Keratinocyte (primary cell): ENCODE data around the gene ZNF688. TPM values are rescaled to one million over a fixed set of nuclear protein-coding genes. Genes with fewer than 3 reads are reported as not detected.

ENCODE experiments used
- DNase-seq: peaks from one replicate; pipeline ENCODE4 v3.0.0-alpha.2; 2011; ENCODE audit warnings: low read depth, missing footprints, low spot score
- FAIRE-seq: peaks from 2 replicates; lab custom pipeline; 2011; peaks lifted over from hg19 to GRCh38; lab: Jason Lieb, UNC
- H2AFZ ChIP-seq: 2 replicates; pipeline ENCODE4 v1.6.0; 2012; ENCODE audit warnings: low read length, control low read depth, inconsistent platforms; ENCODE audit not compliant: control insufficient read depth
- H3K27ac ChIP-seq: 2 replicates; pipeline ENCODE4 v1.5.1; 2011; ENCODE audit warnings: low read length; ENCODE audit not compliant: control insufficient read depth, insufficient read depth
- H3K27me3 ChIP-seq: 3 replicates; pipeline ENCODE4 v1.6.0; 2011; ENCODE audit warnings: low read length; ENCODE audit not compliant: control insufficient read depth, insufficient read depth; ENCODE audit errors: extremely low read depth
- H3K36me3 ChIP-seq, 2 experiments: 2 replicates in 1 of 2; 3 replicates in 1 of 2; pipeline ENCODE4 v1.5.1; 2011; ENCODE audit warnings: low read length in 2 of 2, mild to moderate bottlenecking in 1 of 2; ENCODE audit not compliant: control insufficient read depth in 2 of 2, insufficient read depth in 2 of 2; ENCODE audit errors: extremely low read depth in 1 of 2
- H3K4me1 ChIP-seq: 3 replicates; pipeline ENCODE4 v1.5.1; 2011; ENCODE audit warnings: low read length; ENCODE audit not compliant: control insufficient read depth, insufficient read depth; ENCODE audit errors: extremely low read depth
- H3K4me2 ChIP-seq: 3 replicates; pipeline ENCODE4 v1.6.0; 2011; ENCODE audit warnings: low read depth, low read length; ENCODE audit not compliant: control insufficient read depth, insufficient read depth; ENCODE audit errors: extremely low read depth
- H3K4me3 ChIP-seq, 3 experiments: fragments of 200-600 bp in 1 of 3; sonication (generic) in 1 of 3; 2 replicates in 2 of 3; 3 replicates in 1 of 3; pipeline ENCODE4 v1.5.1; 2011 to 2016; ENCODE audit warnings: low read length in 3 of 3, mild to moderate bottlenecking in 3 of 3, control low read depth in 2 of 3, inconsistent platforms in 1 of 3, low read depth in 1 of 3, mixed read lengths in 1 of 3, mixed run types in 1 of 3, moderate library complexity in 1 of 3; ENCODE audit not compliant: control insufficient read depth in 2 of 3, insufficient read depth in 2 of 3; ENCODE audit errors: extremely low read depth in 1 of 3
- H3K79me2 ChIP-seq: 2 replicates; pipeline ENCODE4 v1.6.0; 2012; ENCODE audit warnings: low read length; ENCODE audit not compliant: control insufficient read depth, insufficient read depth
- H3K9ac ChIP-seq: 3 replicates; pipeline ENCODE4 v1.6.0; 2011; ENCODE audit warnings: low read length; ENCODE audit not compliant: control insufficient read depth, insufficient read depth; ENCODE audit errors: extremely low read depth
- H3K9me1 ChIP-seq: 3 replicates; pipeline ENCODE4 v1.6.0; 2011; ENCODE audit warnings: low read length; ENCODE audit not compliant: control insufficient read depth, insufficient read depth; ENCODE audit errors: extremely low read depth
- H3K9me3 ChIP-seq: 2 replicates; pipeline ENCODE4 v1.5.1; 2012; ENCODE audit warnings: low read depth, low read length; ENCODE audit not compliant: control insufficient read depth
- H4K20me1 ChIP-seq: 3 replicates; pipeline ENCODE4 v1.6.0; 2011; ENCODE audit warnings: low read length; ENCODE audit not compliant: control insufficient read depth, insufficient read depth; ENCODE audit errors: extremely low read depth
- CTCF ChIP-seq, 3 experiments: IDR thresholded peaks in 1 of 3; conservative IDR thresholded peaks in 1 of 3; optimal IDR thresholded peaks in 1 of 3; 2 replicates in 2 of 3; 3 replicates in 1 of 3; pipeline versions ENCODE3 to v1.5.1; 2011; ENCODE audit warnings: low read length in 3 of 3, mild to moderate bottlenecking in 3 of 3, moderate library complexity in 2 of 3, control low read depth in 1 of 3, inconsistent platforms in 1 of 3; ENCODE audit not compliant: insufficient read depth in 2 of 3; ENCODE audit errors: extremely low read depth in 1 of 3
- EZH2 ChIP-seq: IDR thresholded peaks from one replicate; pipeline ENCODE4 v1.6.1; 2012; ENCODE audit warnings: inconsistent platforms, mild to moderate bottlenecking, low read length, moderate library complexity
- dilution Hi-C: fragments of 300-500 bp; cut with MboI; formaldehyde crosslinking; loops from one replicate; pipeline ENCODE4 v1.7.0; 2020; ENCODE audit warnings: low sequenced_read_pairs; ENCODE audit not compliant: extremely low pct_ligation_motif_present
- polyA plus RNA-seq, 5 experiments: library from polyadenylated mRNA; depleted of rRNA in 3 of 5; stranded (reverse) in 3 of 5; stranded (forward) in 1 of 5; unstranded in 1 of 5; fragments of >200 nt; gene quantifications; 1 replicate in 1 of 5; 2 replicates in 3 of 5; 3 replicates in 1 of 5; pipeline versions ENCODE4 v1.2.1 to v1.2.3, GENCODE V29; 2011 to 2012; ENCODE audit warnings: missing spikeins in 2 of 5, low read depth in 1 of 5, low replicate concordance in 1 of 5

The ZNF688 gene
- polyA plus RNA-seq, 1 donor (not counting 4 experiments of a cell fraction or from before 2014, with no cell fraction given): 4.9 TPM

DNA sequence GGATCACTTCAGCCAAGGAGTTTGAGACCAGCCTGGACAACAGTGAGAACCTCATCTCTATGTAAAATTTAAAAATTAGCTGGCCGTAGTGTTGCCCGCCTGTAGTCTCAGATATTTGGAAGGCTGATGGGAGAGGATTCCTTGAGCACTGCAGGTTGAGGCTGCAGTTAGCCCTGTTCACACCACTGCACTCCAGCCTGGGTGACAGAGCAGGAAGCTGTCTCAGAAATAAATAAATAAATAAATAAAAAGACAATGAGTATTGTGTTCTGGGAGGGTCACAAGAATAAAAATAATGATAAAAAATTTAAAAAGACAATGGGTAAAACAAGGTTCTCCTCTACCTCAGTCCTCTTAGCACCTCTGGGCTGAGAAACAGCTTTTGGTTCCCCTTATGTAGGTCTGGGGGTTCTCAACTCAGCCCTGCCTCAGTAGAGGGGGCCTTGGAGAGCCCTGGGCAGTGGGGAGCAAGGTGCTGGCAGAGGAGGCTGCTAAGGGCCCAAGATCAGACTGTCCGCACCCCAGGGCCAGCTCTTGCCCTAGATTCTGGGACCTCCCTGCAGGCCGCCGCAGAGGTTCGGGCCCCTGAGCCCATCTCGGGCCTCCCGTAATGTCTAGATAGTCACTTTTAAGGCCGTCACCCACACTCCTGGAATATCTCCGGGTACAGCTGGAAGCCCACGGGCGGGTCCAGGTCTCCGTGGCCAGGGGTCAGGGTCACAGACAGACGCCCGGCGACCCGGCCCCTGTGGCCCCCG, 16.8 kb downstream of the ZNF688 start:
- dilution Hi-C loops: no loop called here
- no peak for FAIRE-seq
- Histone ChIP-seq H2AFZ (no peak overlapping the region), H4K20me1 (no peaks in the 10 kb centered on the region), H3K9ac (no peak overlapping the region), H3K4me1 (peaks cover 5% of the 10 kb centered on the region), H3K9me1 (no peaks in the 10 kb centered on the region), H3K4me2 (no peak overlapping the region), H3K79me2 (peaks cover 18% of the 10 kb centered on the region), H3K4me3 (no peak overlapping the region), H3K27ac (no peak overlapping the region), H3K36me3 (peaks cover 0 to 8% of the 10 kb centered on the region in 2 experiments), H3K9me3 (no peaks in the 10 kb centered on the region), H3K27me3 (no peaks in the 10 kb centered on the region)
- TF ChIP-seq CTCF (optimal IDR thresholded peaks at IDR 0.05 in 1 of 3, IDR thresholded peaks at IDR 0.05 in 1 of 3, conservative IDR thresholded peaks at IDR 0.05 in 1 of 3; ENCODE audit: extremely low read depth in 1 of 3, insufficient read depth in 2 of 3, low read length in 3 of 3) (no peak), EZH2 (no peak)
- no peak for DNase-seq

GRCh38 chr16:30553393-30553899, 18.1 kb downstream of the ZNF688 start:
- dilution Hi-C loops: no loop called here
- no peaks in the 10 kb centered on the region for H3K27me3 ChIP-seq
- no peak overlapping the region for H3K4me3 ChIP-seq
- H3K79me2 ChIP-seq: peaks cover 18% of the 10 kb centered on the region
- H3K36me3 ChIP-seq: peaks cover 0 to 8% of the 10 kb centered on the region in 2 experiments
- no peak overlapping the region for H3K27ac ChIP-seq
- no peak overlapping the region for H2AFZ ChIP-seq
- H4K20me1 ChIP-seq: no peaks in the 10 kb centered on the region
- DNase-seq (no peak), FAIRE-seq (no peak)
- no peak overlapping the region for H3K4me2 ChIP-seq
- H3K9ac ChIP-seq: no peak overlapping the region
- TF ChIP-seq EZH2: no peak
- no peak for TF ChIP-seq CTCF (optimal IDR thresholded peaks at IDR 0.05 in 1 of 3, IDR thresholded peaks at IDR 0.05 in 1 of 3, conservative IDR thresholded peaks at IDR 0.05 in 1 of 3; ENCODE audit: extremely low read depth in 1 of 3, insufficient read depth in 2 of 3, low read length in 3 of 3)
- H3K9me1 ChIP-seq: no peaks in the 10 kb centered on the region
- H3K9me3 ChIP-seq: no peaks in the 10 kb centered on the region
- peaks cover 7% of the 10 kb centered on the region for H3K4me1 ChIP-seq
